Activated T-cell treated with anti-CD3 and anti-CD28 coated beads, Interleukin-2, amount 50 U/mL, for 1 hour (primary cell): Measurements from ENCODE around the gene ZNF571.
A peak's percentile ranks its signal among the peaks of the same experiment; 100 is the strongest.

Experiments
- DNase-seq: peaks from one replicate; pipeline ENCODE4 v3.0.0-alpha.2; 2020

Gene ZNF571

GRCh38 chr19:37594304-37594981 is at the start of gene ZNF571, which contains the start of gene ZNF540:
Gene ZNF571 (minus strand): TSS chr19:37594792. CDS start chr19:37586676, 8,116 bp downstream.
Gene ZNF540 (plus strand): TSS chr19:37594876. CDS start chr19:37598448, 3,572 bp downstream.
- peak; percentile 89 for DNase-seq

GRCh38 chr19:37635076-37636056 is 40.8 kb upstream of the ZNF571 start:
- no peak for DNase-seq

- peak; percentile 67 for DNase-seq
These were observed 390 bp upstream of the ZNF571 start for GRCh38 chr19:37594982-37595382.

- no peak for DNase-seq
These were observed 642 bp downstream of the ZNF571 start for GRCh38 chr19:37593996-37594303.

- DNase-seq: no peak
These were observed 11.3 kb downstream of the ZNF571 start for GRCh38 chr19:37583340-37583739.

- DNase-seq: no peak
These were observed 22.4 kb downstream of the ZNF571 start for GRCh38 chr19:37572203-37572602.

- DNase-seq: no peak
These were observed 29.3 kb downstream of the ZNF571 start for GRCh38 chr19:37565370-37565669.

- DNase-seq: no peak
These were observed 29.8 kb downstream of the ZNF571 start for GRCh38 chr19:37564624-37565369.

GRCh38 chr19:37563518-37563917 is 31.1 kb downstream of the ZNF571 start:
- DNase-seq: no peak

- DNase-seq: peak; percentile 43
These were observed 43.2 kb downstream of the ZNF571 start for GRCh38 chr19:37551129-37551993.

- no peak for DNase-seq
These were observed 57.1 kb downstream of the ZNF571 start for GRCh38 chr19:37537391-37537947.

- no peak for DNase-seq
These were observed 74.7 kb downstream of the ZNF571 start for GRCh38 chr19:37519890-37520289.
